ENCODE data around the gene ZNF211. TPM values are rescaled to one million over a fixed set of nuclear protein-coding genes. Genes with fewer than 3 reads are reported as not detected.

Gene ZNF211
- 8.1 and 12.7 TPM in 2 replicates for total RNA-seq

- peak; percentile 58 for DNase-seq (ENCODE audit: extremely low read depth, low read depth, low spot score)
These were observed at the start of gene ZNF211 for GRCh38 chr19:57632987-57633831. Gene ZNF211, plus strand, starts transcription at chr19:57633168. Its CDS starts 179 bp downstream, at chr19:57633347.

- peak; percentile 37 for DNase-seq (ENCODE audit: extremely low read depth, low read depth, low spot score)
These were observed 49.2 kb upstream of the ZNF211 start, which contains the start of gene ZIK1 for GRCh38 chr19:57583521-57584416. Gene ZIK1, plus strand, starts transcription at chr19:57584145. Its CDS starts 212 bp downstream, at chr19:57584357.

DNA sequence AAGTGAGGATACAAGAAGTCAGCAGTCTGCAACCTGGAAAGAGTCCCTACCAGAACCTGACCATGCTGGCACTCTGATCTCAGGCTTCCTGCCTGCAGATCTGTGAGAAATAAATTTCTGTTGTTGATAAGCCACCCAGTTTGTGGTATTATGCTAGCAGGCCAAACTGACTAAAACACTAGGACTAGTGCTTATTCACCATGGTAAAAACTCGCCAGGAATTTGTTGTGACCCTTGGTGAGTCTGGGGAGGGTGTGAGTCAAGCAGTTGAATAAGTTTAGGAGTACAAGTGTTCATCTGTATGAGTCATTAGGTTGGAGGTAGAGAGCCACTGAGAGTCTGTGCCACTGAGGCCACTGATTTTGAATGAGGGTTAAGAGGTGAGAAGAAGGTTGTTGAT lies 45.4 kb upstream of the ZNF211 start:
- no peak for DNase-seq (ENCODE audit: extremely low read depth, low read depth, low spot score)

GRCh38 chr19:57599377-57599760 lies 33.6 kb upstream of the ZNF211 start:
- DNase-seq (ENCODE audit: extremely low read depth, low read depth, low spot score), result no peak

- DNase-seq (ENCODE audit: extremely low read depth, low read depth, low spot score), result peak; percentile 55
These were observed 33.1 kb upstream of the ZNF211 start, which contains the start of gene ZNF530 for GRCh38 chr19:57599761-57600383. Gene ZNF530, plus strand, starts transcription at chr19:57599885. Its CDS starts 4,461 bp downstream, at chr19:57604346.

GRCh38 chr19:57606931-57607330 lies 26.0 kb upstream of the ZNF211 start:
- DNase-seq (ENCODE audit: extremely low read depth, low read depth, low spot score), result no peak

GRCh38 chr19:57611113-57611512 lies 21.9 kb upstream of the ZNF211 start:
- DNase-seq (ENCODE audit: extremely low read depth, low read depth, low spot score), result no peak

DNA sequence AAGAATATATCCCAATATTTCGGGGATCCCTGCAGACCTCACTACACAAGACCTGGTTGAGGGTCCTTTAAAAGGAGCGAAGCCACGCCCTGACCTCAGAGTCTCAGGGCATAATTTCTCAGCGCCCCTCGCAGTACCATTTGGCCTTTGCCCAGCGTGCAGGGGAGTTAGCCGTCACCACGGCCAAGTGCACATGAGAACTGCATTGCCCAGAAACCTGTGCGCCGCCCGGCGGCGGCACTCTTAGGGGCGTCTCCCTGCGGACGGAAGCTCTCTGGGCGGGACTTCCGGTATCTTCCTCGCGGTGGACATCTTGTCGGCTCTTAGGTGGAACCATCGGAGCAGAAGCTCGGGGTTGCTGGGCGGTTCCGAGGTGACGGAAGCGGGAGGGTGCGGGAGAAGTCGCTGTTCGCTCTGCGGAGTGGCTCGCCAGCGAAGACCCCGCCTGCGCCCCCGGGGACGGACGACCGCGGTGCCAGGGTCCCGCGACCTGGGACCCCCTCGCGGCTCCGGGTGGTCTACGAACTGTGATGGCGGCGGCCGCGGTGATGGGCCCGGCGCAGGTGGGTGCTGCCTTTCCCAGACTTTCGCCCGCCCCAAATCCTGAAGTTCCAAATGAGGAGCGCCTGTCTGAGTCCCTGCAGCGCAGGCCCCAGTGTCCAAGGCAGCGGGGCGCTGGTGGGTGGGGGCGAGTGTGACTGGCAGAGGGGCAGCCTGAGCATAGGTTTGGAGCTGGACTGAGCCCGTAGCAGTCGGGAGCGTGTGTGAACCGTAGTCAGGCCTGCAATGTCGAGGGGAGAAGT lies 18.8 kb upstream of the ZNF211 start, which contains the start of gene ZNF134:
TSS of gene ZNF134 (plus strand) at position 302 of the 803 bp plus-strand sequence. CDS start 5,227 bp downstream, outside the sequence.
- DNase-seq (ENCODE audit: extremely low read depth, low read depth, low spot score), result peak; percentile 60

DNA sequence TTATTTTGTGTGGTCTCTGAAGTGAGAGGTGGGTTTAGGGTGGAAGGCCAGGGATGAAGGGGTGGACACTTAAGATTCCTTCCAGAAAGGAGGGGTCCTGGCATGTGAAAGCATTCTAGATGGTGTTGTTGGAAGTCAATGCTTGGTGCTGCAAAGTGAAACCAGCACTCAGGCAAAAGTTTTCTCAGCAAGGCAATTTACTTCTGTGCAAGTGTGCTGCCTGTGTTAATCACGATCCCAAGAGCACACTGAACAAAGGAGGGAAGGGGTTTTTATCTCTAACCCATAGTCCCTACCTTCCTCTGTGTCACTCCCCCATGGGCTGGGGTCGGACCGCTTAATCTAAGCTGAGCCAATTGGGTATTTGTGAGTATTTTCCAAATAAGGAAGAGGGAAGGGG lies 17.6 kb upstream of the ZNF211 start:
- DNase-seq (ENCODE audit: extremely low read depth, low read depth, low spot score), result no peak

DNA sequence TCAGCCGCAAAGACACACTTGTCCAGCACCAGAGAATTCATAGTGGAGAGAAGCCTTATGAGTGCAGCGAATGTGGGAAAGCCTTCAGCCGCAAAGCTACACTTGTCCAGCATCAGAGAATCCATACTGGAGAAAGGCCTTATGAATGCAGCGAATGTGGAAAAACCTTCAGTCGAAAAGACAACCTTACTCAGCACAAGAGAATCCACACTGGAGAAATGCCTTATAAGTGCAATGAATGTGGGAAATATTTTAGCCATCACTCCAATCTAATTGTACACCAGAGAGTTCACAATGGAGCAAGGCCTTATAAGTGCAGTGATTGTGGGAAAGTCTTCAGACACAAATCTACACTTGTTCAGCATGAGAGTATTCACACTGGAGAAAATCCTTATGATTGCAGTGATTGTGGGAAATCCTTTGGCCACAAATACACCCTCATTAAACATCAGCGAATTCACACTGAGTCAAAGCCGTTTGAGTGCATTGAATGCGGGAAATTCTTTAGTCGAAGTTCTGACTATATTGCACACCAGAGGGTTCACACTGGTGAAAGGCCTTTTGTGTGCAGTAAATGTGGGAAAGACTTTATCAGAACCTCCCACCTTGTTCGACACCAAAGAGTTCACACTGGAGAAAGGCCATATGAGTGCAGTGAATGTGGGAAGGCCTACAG lies 12.2 kb upstream of the ZNF211 start:
- no peak for DNase-seq (ENCODE audit: extremely low read depth, low read depth, low spot score)

- no peak for DNase-seq (ENCODE audit: extremely low read depth, low read depth, low spot score)
These were observed 9.9 kb upstream of the ZNF211 start for GRCh38 chr19:57623091-57623490.

DNA sequence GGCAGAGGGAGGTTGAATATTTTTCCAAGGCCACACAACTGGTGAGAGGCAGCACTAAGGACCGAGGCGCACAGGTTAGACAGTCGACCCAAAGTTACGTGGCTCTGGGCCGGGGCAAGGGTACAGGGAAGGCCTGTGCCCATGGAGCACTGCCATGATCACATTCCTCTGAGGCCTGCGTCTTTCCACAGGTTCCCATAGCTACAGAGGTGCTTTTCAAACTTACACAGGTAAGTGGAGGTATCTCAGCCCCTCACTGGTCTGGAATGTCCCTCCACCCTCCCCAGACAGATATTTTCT lies 814 bp downstream of the ZNF211 start:
- DNase-seq (ENCODE audit: extremely low read depth, low read depth, low spot score), result no peak

DNA sequence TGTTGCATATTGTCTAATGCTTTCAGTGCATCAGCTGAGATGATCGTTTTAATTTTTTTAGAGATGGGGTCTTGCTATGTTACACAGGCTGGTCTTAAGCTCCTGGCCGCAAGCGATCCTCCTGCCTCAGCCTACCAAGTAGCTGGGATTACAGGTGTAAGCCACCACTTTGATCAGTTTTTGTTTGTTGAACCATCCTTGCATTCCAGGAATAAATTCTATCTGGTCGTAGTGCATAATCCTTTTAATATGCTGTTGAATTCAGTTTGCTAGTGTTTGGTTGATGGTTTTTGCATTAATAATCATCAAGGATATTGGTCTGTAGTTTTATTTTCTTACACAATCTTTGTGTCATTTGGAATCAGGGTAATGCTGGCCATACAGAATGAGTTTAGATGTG lies 4.4 kb downstream of the ZNF211 start:
- DNase-seq (ENCODE audit: extremely low read depth, low read depth, low spot score), result no peak

DNA sequence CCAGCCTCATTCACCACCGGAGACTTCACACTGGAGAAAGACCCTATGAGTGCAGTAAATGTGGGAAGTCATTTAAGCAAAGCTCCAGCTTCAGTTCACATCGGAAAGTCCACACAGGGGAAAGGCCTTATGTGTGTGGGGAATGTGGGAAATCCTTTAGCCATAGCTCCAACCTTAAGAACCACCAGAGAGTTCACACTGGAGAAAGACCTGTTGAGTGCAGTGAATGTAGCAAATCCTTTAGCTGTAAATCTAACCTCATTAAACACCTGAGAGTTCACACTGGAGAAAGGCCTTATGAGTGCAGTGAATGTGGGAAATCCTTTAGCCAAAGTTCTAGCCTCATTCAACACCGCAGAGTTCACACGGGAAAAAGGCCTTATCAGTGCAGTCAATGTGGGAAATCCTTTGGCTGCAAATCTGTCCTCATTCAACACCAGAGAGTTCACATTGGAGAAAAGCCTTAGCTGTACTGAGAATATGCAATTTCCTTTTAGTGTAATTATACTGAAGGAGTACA lies 8.8 kb downstream of the ZNF211 start:
- no peak for DNase-seq (ENCODE audit: extremely low read depth, low read depth, low spot score)

- DNase-seq (ENCODE audit: extremely low read depth, low read depth, low spot score), result no peak
These were observed 9.6 kb downstream of the ZNF211 start for GRCh38 chr19:57642396-57643046.

- no peak for DNase-seq (ENCODE audit: extremely low read depth, low read depth, low spot score)
These were observed 10.8 kb downstream of the ZNF211 start for GRCh38 chr19:57643734-57644133.

DNA sequence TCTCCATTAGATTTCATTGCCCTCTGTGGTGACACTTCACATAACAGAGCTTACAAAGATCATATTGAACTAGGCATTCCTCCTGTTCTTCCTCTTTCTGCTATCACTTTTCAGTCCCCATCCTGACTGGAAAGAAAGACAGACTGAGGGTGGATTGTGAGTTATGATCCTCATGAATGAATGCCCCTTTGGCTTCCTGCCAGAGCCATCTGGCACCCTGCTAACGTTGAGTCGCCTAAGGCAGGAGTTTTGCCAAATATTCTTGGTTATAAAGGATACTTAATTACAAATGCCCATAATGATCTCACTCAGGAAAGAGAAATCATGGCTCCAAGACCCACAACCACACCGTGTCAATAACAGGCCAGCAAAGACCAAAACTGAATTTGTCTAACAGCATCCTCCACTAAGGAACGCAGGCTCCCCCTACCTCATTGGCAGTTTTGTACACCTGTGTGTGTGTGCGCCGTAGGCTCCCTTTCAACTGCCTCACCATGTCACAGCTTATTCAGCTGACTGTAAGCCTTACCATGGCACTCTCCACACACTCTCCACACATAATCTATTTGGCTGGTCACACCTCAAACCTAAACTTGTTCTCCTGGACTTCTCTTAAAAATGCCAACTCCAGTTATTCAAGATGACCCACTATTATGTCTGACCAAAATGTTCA lies 15.5 kb downstream of the ZNF211 start:
- no peak for DNase-seq (ENCODE audit: extremely low read depth, low read depth, low spot score)

GRCh38 chr19:57651654-57651996 lies 18.7 kb downstream of the ZNF211 start:
- no peak for DNase-seq (ENCODE audit: extremely low read depth, low read depth, low spot score)
